Esophagus muscularis mucosa (tissue), 4 donors: ENCODE data around the gene CYP26B1.

ENCODE experiments used
- EP300 ChIP-seq: sonication (generic); formaldehyde crosslinking; IDR thresholded peaks from one replicate; pipeline ENCODE4 v1.6.1; 2017; ENCODE audit warnings: antibody characterized with exemption
- POLR2A ChIP-seq: fragments of 450-650 bp; IDR thresholded peaks from one replicate; pipeline ENCODE4 v1.6.1; 2017; ENCODE audit warnings: antibody characterized with exemption, moderate library complexity, mild to moderate bottlenecking, low read depth
- TF ChIP-seq, protein P1 (sequence below), 3 experiments: fragments of 200-600 bp in 2 of 3; fragments of 450-650 bp in 1 of 3; sonication (generic) in 2 of 3; IDR thresholded peaks; one replicate each; pipeline ENCODE4 v1.5.1; 2017 to 2019; ENCODE audit warnings: antibody characterized with exemption in 3 of 3, mild to moderate bottlenecking in 2 of 3, moderate library complexity in 1 of 3

DNA sequence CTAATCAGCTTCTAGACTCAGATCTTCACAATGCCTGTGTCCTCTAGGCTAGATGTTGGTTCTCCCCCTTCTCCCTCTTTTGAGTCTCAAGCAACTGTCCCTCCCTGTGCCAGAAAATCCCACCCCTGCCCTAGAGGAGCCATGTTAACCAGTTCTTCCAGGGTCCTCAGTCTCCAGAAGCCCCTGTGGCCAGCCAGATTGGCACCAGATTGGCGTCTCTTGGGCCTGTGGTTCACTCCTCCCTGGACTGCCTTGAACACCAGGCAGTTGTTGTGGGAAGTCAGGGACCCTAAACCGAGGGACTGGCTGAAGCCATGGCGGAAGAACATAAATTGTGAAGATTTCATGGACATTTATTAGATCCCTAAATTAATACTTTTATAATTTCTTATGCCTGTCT, 36.6 kb downstream of the CYP26B1 start:
- TF ChIP-seq, protein P1, sequence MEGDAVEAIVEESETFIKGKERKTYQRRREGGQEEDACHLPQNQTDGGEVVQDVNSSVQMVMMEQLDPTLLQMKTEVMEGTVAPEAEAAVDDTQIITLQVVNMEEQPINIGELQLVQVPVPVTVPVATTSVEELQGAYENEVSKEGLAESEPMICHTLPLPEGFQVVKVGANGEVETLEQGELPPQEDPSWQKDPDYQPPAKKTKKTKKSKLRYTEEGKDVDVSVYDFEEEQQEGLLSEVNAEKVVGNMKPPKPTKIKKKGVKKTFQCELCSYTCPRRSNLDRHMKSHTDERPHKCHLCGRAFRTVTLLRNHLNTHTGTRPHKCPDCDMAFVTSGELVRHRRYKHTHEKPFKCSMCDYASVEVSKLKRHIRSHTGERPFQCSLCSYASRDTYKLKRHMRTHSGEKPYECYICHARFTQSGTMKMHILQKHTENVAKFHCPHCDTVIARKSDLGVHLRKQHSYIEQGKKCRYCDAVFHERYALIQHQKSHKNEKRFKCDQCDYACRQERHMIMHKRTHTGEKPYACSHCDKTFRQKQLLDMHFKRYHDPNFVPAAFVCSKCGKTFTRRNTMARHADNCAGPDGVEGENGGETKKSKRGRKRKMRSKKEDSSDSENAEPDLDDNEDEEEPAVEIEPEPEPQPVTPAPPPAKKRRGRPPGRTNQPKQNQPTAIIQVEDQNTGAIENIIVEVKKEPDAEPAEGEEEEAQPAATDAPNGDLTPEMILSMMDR (IDR thresholded peaks at IDR 0.05), result no peak
- TF ChIP-seq EP300 (no peak), POLR2A (no peak)
